K562 (cell line): ENCODE data around the gene MARCHF3.

ENCODE experiments used
- CCNT2 ChIP-seq: IDR thresholded peaks from 2 replicates; pipeline ENCODE4 v1.6.1; 2011; ENCODE audit warnings: borderline replicate concordance, low read depth, mild to moderate bottlenecking, moderate library complexity, mixed read lengths, low read length; ENCODE audit not compliant: insufficient read length; ENCODE audit errors: extremely low read depth
- EP300 ChIP-seq: IDR thresholded peaks from 2 replicates; pipeline ENCODE4 v1.6.1; 2012; ENCODE audit warnings: low read length, improper control_type of control experiment
- PCBP2 ChIP-seq: fragments of 200-400 bp; formaldehyde crosslinking; IDR thresholded peaks from 2 replicates; pipeline ENCODE4 v1.6.1; 2018; ENCODE audit warnings: low read length, low read depth, mild to moderate bottlenecking, moderate library complexity; ENCODE audit not compliant: poor library complexity, severe bottlenecking
- RAD21 ChIP-seq, 2 experiments: fragments of 250-450 bp in 1 of 2; fragments of 450-650 bp in 1 of 2; sonication (Bioruptor Pico) in 1 of 2; formaldehyde crosslinking in 1 of 2; IDR thresholded peaks in 1 of 2; conservative IDR thresholded peaks in 1 of 2; 2 replicates each; pipeline versions ENCODE4 v1.4.0 to v1.8.0; 2020 to 2022; ENCODE audit warnings: mild to moderate bottlenecking in 2 of 2, moderate library complexity in 1 of 2
- YY1 ChIP-seq, 3 experiments: IDR thresholded peaks; 2 replicates each; pipeline ENCODE4 v1.6.1; 2011; ENCODE audit warnings: low read length in 2 of 3, mild to moderate bottlenecking in 2 of 3, moderate library complexity in 2 of 3, borderline replicate concordance in 1 of 3, control low read depth in 1 of 3, low read depth in 1 of 3; ENCODE audit not compliant: insufficient read depth in 3 of 3, insufficient replicate concordance in 2 of 3, control insufficient read depth in 1 of 3, insufficient read length in 1 of 3; ENCODE audit errors: extremely low read depth in 1 of 3
- ZNF644 ChIP-seq: fragments of 200-800 bp; sonication (Bioruptor generic); IDR thresholded peaks from 2 replicates; pipeline ENCODE4 v1.6.1; 2016; ENCODE audit warnings: low read depth, missing genetic modification characterization, missing compliant biosample characterization
- TF ChIP-seq, protein P1 (sequence below): sonication (generic); formaldehyde crosslinking; IDR thresholded peaks from 2 replicates; pipeline ENCODE4 v1.9.0; 2022; ENCODE audit warnings: mild to moderate bottlenecking, missing genetic modification reagents
- TF ChIP-seq, protein P2 (sequence below), 3 experiments: IDR thresholded peaks in 2 of 3; conservative IDR thresholded peaks in 1 of 3; 2 replicates each; pipeline ENCODE4 v1.5.1; 2011 to 2012; ENCODE audit warnings: low read length in 3 of 3, mild to moderate bottlenecking in 3 of 3, control low read depth in 2 of 3, improper control_type of control experiment in 1 of 3, inconsistent platforms in 1 of 3, low read depth in 1 of 3, mixed read lengths in 1 of 3, moderate library complexity in 1 of 3; ENCODE audit not compliant: insufficient read depth in 2 of 3
- TF ChIP-seq, protein P3 (sequence below): fragments of 250-450 bp; sonication (Bioruptor Pico); IDR thresholded peaks from 2 replicates; pipeline ENCODE4 v1.5.0; 2022; ENCODE audit warnings: mild to moderate bottlenecking
- TF ChIP-seq, protein P4 (sequence below): fragments of 450-650 bp; conservative IDR thresholded peaks from 2 replicates; pipeline ENCODE4 v1.6.1; 2016; ENCODE audit warnings: missing genetic modification characterization, low read depth, mild to moderate bottlenecking, control low read depth, missing compliant biosample characterization
- TF ChIP-seq, protein P5 (sequence below): sonication (generic); formaldehyde crosslinking; IDR thresholded peaks from 2 replicates; pipeline ENCODE4 v1.8.0; 2022; ENCODE audit warnings: mild to moderate bottlenecking, missing genetic modification reagents

DNA sequence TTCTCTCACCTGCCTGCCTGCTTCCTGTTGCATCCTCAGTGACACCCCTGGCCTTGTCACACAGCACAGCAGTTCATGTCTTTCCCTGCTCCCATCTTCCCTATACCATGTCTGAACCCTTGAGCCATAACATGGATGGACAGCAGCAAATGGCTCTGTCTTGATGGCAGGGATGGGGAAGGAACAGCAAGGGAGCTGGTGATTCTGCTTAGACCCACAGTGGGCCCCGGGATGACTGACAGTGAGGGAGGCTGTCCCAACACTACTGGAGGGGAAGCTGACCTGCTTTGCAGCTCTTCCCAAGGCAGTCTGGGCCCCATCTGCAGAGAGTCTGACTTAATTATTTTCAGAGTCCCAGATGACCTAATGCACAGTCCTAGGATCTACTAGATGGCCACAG is 48.2 kb downstream of the MARCHF3 start:
- TF ChIP-seq PCBP2 (no peak), YY1 (IDR thresholded peaks at IDR 0.05; ENCODE audit: borderline replicate concordance in 1 of 3, control insufficient read depth in 1 of 3, extremely low read depth in 1 of 3, insufficient read depth in 3 of 3, insufficient read length in 1 of 3, insufficient replicate concordance in 2 of 3, low read depth in 1 of 3, low read length in 2 of 3) (no peak), ZNF644 (no peak), EP300 (no peak), CCNT2 (no peak), RAD21 (CRISPR knock-in tag; conservative IDR thresholded peaks at IDR 0.05 in 1 of 2, IDR thresholded peaks at IDR 0.05 in 1 of 2) (no peak)
- TF ChIP-seq, protein P1, sequence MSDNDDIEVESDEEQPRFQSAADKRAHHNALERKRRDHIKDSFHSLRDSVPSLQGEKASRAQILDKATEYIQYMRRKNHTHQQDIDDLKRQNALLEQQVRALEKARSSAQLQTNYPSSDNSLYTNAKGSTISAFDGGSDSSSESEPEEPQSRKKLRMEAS (CRISPR knock-in tag) = no peak
- TF ChIP-seq, protein P2, sequence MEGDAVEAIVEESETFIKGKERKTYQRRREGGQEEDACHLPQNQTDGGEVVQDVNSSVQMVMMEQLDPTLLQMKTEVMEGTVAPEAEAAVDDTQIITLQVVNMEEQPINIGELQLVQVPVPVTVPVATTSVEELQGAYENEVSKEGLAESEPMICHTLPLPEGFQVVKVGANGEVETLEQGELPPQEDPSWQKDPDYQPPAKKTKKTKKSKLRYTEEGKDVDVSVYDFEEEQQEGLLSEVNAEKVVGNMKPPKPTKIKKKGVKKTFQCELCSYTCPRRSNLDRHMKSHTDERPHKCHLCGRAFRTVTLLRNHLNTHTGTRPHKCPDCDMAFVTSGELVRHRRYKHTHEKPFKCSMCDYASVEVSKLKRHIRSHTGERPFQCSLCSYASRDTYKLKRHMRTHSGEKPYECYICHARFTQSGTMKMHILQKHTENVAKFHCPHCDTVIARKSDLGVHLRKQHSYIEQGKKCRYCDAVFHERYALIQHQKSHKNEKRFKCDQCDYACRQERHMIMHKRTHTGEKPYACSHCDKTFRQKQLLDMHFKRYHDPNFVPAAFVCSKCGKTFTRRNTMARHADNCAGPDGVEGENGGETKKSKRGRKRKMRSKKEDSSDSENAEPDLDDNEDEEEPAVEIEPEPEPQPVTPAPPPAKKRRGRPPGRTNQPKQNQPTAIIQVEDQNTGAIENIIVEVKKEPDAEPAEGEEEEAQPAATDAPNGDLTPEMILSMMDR (IDR thresholded peaks at IDR 0.05 in 2 of 3, conservative IDR thresholded peaks at IDR 0.05 in 1 of 3; ENCODE audit: insufficient read depth in 2 of 3, low read depth in 1 of 3, low read length in 3 of 3) = no peak
- TF ChIP-seq, protein P3, sequence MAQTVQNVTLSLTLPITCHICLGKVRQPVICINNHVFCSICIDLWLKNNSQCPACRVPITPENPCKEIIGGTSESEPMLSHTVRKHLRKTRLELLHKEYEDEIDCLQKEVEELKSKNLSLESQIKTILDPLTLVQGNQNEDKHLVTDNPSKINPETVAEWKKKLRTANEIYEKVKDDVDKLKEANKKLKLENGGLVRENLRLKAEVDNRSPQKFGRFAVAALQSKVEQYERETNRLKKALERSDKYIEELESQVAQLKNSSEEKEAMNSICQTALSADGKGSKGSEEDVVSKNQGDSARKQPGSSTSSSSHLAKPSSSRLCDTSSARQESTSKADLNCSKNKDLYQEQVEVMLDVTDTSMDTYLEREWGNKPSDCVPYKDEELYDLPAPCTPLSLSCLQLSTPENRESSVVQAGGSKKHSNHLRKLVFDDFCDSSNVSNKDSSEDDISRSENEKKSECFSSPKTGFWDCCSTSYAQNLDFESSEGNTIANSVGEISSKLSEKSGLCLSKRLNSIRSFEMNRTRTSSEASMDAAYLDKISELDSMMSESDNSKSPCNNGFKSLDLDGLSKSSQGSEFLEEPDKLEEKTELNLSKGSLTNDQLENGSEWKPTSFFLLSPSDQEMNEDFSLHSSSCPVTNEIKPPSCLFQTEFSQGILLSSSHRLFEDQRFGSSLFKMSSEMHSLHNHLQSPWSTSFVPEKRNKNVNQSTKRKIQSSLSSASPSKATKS = no peak
- TF ChIP-seq, protein P4, sequence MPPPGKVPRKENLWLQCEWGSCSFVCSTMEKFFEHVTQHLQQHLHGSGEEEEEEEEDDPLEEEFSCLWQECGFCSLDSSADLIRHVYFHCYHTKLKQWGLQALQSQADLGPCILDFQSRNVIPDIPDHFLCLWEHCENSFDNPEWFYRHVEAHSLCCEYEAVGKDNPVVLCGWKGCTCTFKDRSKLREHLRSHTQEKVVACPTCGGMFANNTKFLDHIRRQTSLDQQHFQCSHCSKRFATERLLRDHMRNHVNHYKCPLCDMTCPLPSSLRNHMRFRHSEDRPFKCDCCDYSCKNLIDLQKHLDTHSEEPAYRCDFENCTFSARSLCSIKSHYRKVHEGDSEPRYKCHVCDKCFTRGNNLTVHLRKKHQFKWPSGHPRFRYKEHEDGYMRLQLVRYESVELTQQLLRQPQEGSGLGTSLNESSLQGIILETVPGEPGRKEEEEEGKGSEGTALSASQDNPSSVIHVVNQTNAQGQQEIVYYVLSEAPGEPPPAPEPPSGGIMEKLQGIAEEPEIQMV (tag) = no peak
- TF ChIP-seq, protein P5, sequence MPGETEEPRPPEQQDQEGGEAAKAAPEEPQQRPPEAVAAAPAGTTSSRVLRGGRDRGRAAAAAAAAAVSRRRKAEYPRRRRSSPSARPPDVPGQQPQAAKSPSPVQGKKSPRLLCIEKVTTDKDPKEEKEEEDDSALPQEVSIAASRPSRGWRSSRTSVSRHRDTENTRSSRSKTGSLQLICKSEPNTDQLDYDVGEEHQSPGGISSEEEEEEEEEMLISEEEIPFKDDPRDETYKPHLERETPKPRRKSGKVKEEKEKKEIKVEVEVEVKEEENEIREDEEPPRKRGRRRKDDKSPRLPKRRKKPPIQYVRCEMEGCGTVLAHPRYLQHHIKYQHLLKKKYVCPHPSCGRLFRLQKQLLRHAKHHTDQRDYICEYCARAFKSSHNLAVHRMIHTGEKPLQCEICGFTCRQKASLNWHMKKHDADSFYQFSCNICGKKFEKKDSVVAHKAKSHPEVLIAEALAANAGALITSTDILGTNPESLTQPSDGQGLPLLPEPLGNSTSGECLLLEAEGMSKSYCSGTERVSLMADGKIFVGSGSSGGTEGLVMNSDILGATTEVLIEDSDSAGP = no peak
